Measurements from ENCODE around the gene PAEP. TPM values are rescaled to one million over a fixed set of nuclear protein-coding genes. Genes with fewer than 3 reads are reported as not detected.

The PAEP gene
- total RNA-seq, 1 donor from 2014 or later, result not detected

- intact Hi-C loops (cut with DNase I), result no loop called here
- H3K4me3 ChIP-seq, result no peak overlapping the region
- H3K27me3 ChIP-seq, result no peaks in the 10 kb centered on the region
- H3K27ac ChIP-seq, result no peak overlapping the region
- DNase-seq (ENCODE audit: low spot score in 2 of 2), result no peak
- H3K4me1 ChIP-seq, result no peaks in the 10 kb centered on the region
- TF ChIP-seq, protein P1, sequence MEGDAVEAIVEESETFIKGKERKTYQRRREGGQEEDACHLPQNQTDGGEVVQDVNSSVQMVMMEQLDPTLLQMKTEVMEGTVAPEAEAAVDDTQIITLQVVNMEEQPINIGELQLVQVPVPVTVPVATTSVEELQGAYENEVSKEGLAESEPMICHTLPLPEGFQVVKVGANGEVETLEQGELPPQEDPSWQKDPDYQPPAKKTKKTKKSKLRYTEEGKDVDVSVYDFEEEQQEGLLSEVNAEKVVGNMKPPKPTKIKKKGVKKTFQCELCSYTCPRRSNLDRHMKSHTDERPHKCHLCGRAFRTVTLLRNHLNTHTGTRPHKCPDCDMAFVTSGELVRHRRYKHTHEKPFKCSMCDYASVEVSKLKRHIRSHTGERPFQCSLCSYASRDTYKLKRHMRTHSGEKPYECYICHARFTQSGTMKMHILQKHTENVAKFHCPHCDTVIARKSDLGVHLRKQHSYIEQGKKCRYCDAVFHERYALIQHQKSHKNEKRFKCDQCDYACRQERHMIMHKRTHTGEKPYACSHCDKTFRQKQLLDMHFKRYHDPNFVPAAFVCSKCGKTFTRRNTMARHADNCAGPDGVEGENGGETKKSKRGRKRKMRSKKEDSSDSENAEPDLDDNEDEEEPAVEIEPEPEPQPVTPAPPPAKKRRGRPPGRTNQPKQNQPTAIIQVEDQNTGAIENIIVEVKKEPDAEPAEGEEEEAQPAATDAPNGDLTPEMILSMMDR (IDR thresholded peaks at IDR 0.05), result no peak
- H3K9me3 ChIP-seq, result no peaks in the 10 kb centered on the region
- no peaks in the 10 kb centered on the region for H3K36me3 ChIP-seq
These were observed 8.9 kb downstream of the PAEP start for GRCh38 chr9:135570456-135570855.

DNA sequence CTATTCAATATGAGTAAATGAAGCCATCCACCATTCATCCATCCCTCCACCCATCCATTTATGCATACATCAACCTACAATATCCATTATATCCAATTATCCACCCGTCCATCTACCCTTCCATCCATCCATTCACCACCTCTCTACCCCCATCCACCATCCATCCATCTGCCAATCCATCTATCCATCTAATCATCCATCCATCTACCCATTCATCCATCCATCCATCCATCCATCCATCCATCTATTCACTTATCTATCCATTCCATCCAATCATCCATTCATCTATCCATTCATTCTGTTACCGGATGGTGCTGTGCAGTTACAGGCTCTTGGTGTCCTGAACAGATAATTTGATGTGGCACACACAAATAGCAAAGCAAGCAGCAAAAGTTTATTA, 10.7 kb downstream of the PAEP start:
- no peaks in the 10 kb centered on the region for H3K9me3 ChIP-seq
- no peaks in the 10 kb centered on the region for H3K36me3 ChIP-seq
- H3K4me1 ChIP-seq, result no peaks in the 10 kb centered on the region
- TF ChIP-seq, protein P1 (IDR thresholded peaks at IDR 0.05), result no peak
- intact Hi-C loops (cut with DNase I), result no loop called here
- no peak overlapping the region for H3K4me3 ChIP-seq
- no peaks in the 10 kb centered on the region for H3K27me3 ChIP-seq
- no peak for DNase-seq (ENCODE audit: low spot score in 2 of 2)
- no peak overlapping the region for H3K27ac ChIP-seq

DNA sequence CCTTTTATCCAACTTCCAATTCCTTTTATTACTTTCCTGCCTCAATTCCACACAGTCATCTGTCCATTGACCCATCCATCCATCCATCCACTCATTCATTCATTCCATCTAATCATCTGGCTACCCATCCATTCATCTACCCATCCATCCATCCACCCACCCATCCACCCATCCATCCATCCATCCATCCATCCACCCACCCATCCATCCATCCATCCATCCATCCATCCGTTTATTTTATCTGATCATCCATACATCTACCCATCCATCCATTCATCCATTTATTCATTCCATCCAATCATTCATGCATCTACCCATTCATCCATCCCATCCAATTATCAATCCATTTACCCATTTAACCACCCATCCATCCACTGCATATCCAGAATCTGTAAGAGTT, 11.6 kb downstream of the PAEP start:
- TF ChIP-seq, protein P1 (IDR thresholded peaks at IDR 0.05), result no peak
- Histone ChIP-seq H3K9me3 (no peaks in the 10 kb centered on the region), H3K4me1 (no peaks in the 10 kb centered on the region), H3K4me3 (no peak overlapping the region), H3K27ac (no peak overlapping the region), H3K36me3 (no peaks in the 10 kb centered on the region), H3K27me3 (no peaks in the 10 kb centered on the region)
- intact Hi-C loops (cut with DNase I), result no loop called here
- no peak for DNase-seq (ENCODE audit: low spot score in 2 of 2)

DNA sequence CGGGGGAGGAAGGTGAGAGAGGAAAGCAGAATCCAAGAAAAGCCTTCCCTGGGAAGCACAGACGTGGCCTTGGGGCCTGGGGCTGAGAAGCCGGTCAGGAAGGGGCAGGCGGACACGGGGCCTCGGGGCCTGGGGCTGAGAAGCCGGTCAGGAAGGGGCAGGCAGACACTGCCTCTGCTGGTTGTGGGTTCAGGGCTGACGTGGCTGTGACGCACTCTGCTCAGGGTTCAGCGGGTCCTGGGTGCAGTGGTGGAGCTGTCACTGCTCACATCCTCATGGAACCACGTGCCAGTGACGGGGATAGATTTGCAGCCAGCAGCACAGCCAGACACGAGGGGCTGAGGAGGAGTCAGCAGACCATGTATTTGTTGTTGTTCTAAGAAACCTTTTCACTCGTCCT, 12.8 kb downstream of the PAEP start:
- Histone ChIP-seq H3K4me3 (no peak overlapping the region), H3K36me3 (no peaks in the 10 kb centered on the region), H3K27me3 (no peaks in the 10 kb centered on the region), H3K4me1 (no peaks in the 10 kb centered on the region), H3K9me3 (no peaks in the 10 kb centered on the region), H3K27ac (no peak overlapping the region)
- intact Hi-C loops (cut with DNase I), result no loop called here
- TF ChIP-seq, protein P1 (IDR thresholded peaks at IDR 0.05), result no peak
- no peak for DNase-seq (ENCODE audit: low spot score in 2 of 2)

DNA sequence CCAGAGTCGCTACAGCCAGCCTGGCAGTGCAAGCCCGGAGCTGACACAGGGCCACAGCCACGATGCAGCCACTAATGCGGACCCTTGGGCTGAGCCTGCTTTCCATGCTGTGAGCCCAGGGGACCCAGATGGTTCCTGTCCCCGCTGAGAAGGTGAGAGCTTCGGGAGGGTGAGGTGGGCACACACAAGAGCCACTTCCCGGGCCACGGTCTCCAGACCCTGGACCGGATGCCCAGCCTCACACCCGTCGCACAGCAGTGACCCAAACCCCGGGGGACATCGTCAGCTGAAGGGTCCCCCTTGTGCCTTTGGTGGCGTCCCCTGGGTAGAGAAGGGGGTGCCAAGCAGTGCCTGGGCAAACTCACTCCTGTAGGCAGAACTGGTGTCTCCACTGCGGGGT, 13.4 kb downstream of the PAEP start:
- Histone ChIP-seq H3K9me3 (no peaks in the 10 kb centered on the region), H3K4me3 (no peak overlapping the region), H3K27me3 (no peaks in the 10 kb centered on the region), H3K36me3 (no peaks in the 10 kb centered on the region), H3K4me1 (no peaks in the 10 kb centered on the region), H3K27ac (no peak overlapping the region)
- intact Hi-C loops (cut with DNase I), result no loop called here
- TF ChIP-seq, protein P1 (IDR thresholded peaks at IDR 0.05), result no peak
- no peak for DNase-seq (ENCODE audit: low spot score in 2 of 2)

GRCh38 chr9:135575995-135576631, 14.6 kb downstream of the PAEP start:
- no peak for DNase-seq (ENCODE audit: low spot score in 2 of 2)
- Histone ChIP-seq H3K4me3 (no peak overlapping the region), H3K9me3 (no peaks in the 10 kb centered on the region), H3K4me1 (no peaks in the 10 kb centered on the region), H3K27me3 (no peaks in the 10 kb centered on the region), H3K36me3 (no peaks in the 10 kb centered on the region), H3K27ac (no peak overlapping the region)
- intact Hi-C loops (cut with DNase I), result no loop called here
- TF ChIP-seq, protein P1 (IDR thresholded peaks at IDR 0.05), result no peak

Measured in ascending aorta (tissue), 2 donors.